Panc1 (cell line): ENCODE data around the gene SCGB3A1. TPM values are rescaled to one million over a fixed set of nuclear protein-coding genes. Genes with fewer than 3 reads are reported as not detected.

ENCODE experiments used
- ATAC-seq: fragments of 200-7000 bp; cut with Tn5 transposase; 2 replicates; pipeline ENCODE4 v1.9.1; 2020; ENCODE audit warnings: mild to moderate bottlenecking, moderate library complexity
- BruUV-seq: library from RNA; stranded (reverse); fragments of 400-500 nt; replicated peaks from 2 replicates; lab custom pipeline; 2021; lab: Mats Ljungman, UMichigan
- CTCF ChIA-PET: fragments of 300-600 bp; sonication (Branson Sonifier 250); formaldehyde crosslinking; loops from one replicate; lab custom pipeline; 2022; ENCODE audit warnings: antibody characterized with exemption; lab: Charles Lee
- POLR2A ChIA-PET: fragments of 300-600 bp; sonication (Branson Sonifier 250); formaldehyde crosslinking; loops from one replicate; lab custom pipeline; 2022; ENCODE audit warnings: antibody characterized with exemption; lab: Charles Lee
- DNase-seq: peaks from one replicate; pipeline ENCODE4 v3.0.0-alpha.2; 2010; ENCODE audit warnings: low read depth, low spot score
- H3K27ac ChIP-seq: 2 replicates; pipeline ENCODE4 v1.5.1; 2011; ENCODE audit warnings: mild to moderate bottlenecking, low read length, inconsistent platforms
- H3K27me3 ChIP-seq: fragments of 200-500 bp; sonication (Bioruptor generic); 2 replicates; pipeline ENCODE4 v1.6.0; 2014; ENCODE audit warnings: low read length, inconsistent platforms; ENCODE audit not compliant: control insufficient read depth, insufficient read depth
- H3K36me3 ChIP-seq: fragments of 200-500 bp; sonication (Bioruptor generic); 2 replicates; pipeline ENCODE4 v1.5.1; 2014; ENCODE audit warnings: inconsistent platforms, mild to moderate bottlenecking, low read length, moderate library complexity; ENCODE audit not compliant: control insufficient read depth, insufficient read depth
- H3K4me1 ChIP-seq: 2 replicates; pipeline ENCODE4 v1.5.1; 2011; ENCODE audit warnings: inconsistent platforms, mild to moderate bottlenecking, low read length, moderate library complexity; ENCODE audit not compliant: control insufficient read depth, insufficient read depth
- H3K4me3 ChIP-seq, 2 experiments: 2 replicates each; pipeline ENCODE4 v1.5.1; 2011 to 2012; ENCODE audit warnings: low read depth in 2 of 2, low read length in 2 of 2, mild to moderate bottlenecking in 2 of 2, inconsistent platforms in 1 of 2, moderate library complexity in 1 of 2
- H3K9me3 ChIP-seq: fragments of 200-500 bp; sonication (Bioruptor generic); 2 replicates; pipeline ENCODE4 v1.5.1; 2014; ENCODE audit warnings: low read depth, mild to moderate bottlenecking, inconsistent platforms, low read length, moderate library complexity; ENCODE audit not compliant: control insufficient read depth, insufficient read depth
- POLR2AphosphoS5 ChIP-seq: IDR thresholded peaks from 2 replicates; pipeline ENCODE4 v1.6.1; 2012; ENCODE audit warnings: mild to moderate bottlenecking, low read depth, low read length, moderate library complexity
- SIN3A ChIP-seq: IDR thresholded peaks from 2 replicates; pipeline ENCODE4 v1.6.1; 2012; ENCODE audit warnings: low read depth, mild to moderate bottlenecking, low read length, moderate library complexity, borderline replicate concordance; ENCODE audit not compliant: insufficient read depth
- TCF7L2 ChIP-seq: IDR thresholded peaks from 2 replicates; pipeline ENCODE4 v1.6.1; 2011; ENCODE audit warnings: mild to moderate bottlenecking, low read depth, low read length, inconsistent platforms
- in situ Hi-C: cut with HindIII; loops from 2 replicates; pipeline ENCODE4 v1.10.0; 2016; ENCODE audit warnings: low sequenced_read_pairs, low pct_unique_long_range_greater_than_20kb
- intact Hi-C: fragments of 100-400 bp; cut with micrococcal nuclease; formaldehyde crosslinking; loops from one replicate; pipeline ENCODE4 v1.10.0; 2022; ENCODE audit not compliant: unreplicated experiment
- total RNA-seq: library from RNA; stranded (reverse); gene quantifications from one replicate; pipeline ENCODE4 v1.2.1, GENCODE V29; 2021; ENCODE audit not compliant: unreplicated experiment
- TF ChIP-seq, protein P1 (sequence below), 2 experiments: IDR thresholded peaks; 2 replicates each; pipeline ENCODE4 v1.6.1; 2011 to 2012; ENCODE audit warnings: low read depth in 2 of 2, control low read depth in 1 of 2, low read length in 1 of 2, mild to moderate bottlenecking in 1 of 2, moderate library complexity in 1 of 2; ENCODE audit not compliant: insufficient read depth in 1 of 2
- TF ChIP-seq, protein P2 (sequence below): fragments of 450-650 bp; IDR thresholded peaks from 2 replicates; pipeline ENCODE4 v1.5.1; 2017; ENCODE audit warnings: mild to moderate bottlenecking

SCGB3A1 gene
- total RNA-seq, 1 experiment from 2014 or later, result not detected

DNA sequence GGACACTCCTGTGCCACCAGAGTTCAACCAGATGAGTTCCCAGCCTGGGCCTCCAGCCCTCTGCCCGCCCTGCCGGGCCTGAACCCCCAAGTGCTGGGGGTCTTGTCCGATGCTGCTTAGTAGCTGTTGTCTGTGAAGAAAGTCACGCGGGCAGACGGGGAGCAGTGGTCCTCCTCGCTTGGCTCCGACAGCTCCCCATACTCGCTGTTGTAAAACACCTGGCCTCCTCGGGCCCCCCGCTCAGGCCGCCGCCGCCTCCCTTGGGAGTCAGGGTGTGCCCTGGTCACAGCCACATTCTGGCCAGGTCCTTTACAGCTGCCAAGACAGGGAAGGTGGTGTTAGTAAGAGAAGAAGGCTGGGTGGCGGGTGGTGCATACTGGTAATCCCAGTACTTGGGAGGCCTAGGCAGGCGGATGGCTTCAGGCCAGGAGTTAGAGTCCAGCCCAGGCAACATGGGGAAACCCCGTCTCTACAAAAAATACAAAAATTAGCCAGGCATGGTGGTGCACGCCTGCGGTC is 11.8 kb upstream of the SCGB3A1 start:
- ATAC-seq, result no peak
- Histone ChIP-seq H3K4me1 (no peaks in the 10 kb centered on the region), H3K36me3 (no peaks in the 10 kb centered on the region), H3K4me3 (no peak overlapping the region), H3K27me3 (no peaks in the 10 kb centered on the region), H3K27ac (no peak overlapping the region), H3K9me3 (no peaks in the 10 kb centered on the region)
- intact Hi-C loops, result no loop called here
- TF ChIP-seq POLR2AphosphoS5, result no peak
- TF ChIP-seq, protein P1, sequence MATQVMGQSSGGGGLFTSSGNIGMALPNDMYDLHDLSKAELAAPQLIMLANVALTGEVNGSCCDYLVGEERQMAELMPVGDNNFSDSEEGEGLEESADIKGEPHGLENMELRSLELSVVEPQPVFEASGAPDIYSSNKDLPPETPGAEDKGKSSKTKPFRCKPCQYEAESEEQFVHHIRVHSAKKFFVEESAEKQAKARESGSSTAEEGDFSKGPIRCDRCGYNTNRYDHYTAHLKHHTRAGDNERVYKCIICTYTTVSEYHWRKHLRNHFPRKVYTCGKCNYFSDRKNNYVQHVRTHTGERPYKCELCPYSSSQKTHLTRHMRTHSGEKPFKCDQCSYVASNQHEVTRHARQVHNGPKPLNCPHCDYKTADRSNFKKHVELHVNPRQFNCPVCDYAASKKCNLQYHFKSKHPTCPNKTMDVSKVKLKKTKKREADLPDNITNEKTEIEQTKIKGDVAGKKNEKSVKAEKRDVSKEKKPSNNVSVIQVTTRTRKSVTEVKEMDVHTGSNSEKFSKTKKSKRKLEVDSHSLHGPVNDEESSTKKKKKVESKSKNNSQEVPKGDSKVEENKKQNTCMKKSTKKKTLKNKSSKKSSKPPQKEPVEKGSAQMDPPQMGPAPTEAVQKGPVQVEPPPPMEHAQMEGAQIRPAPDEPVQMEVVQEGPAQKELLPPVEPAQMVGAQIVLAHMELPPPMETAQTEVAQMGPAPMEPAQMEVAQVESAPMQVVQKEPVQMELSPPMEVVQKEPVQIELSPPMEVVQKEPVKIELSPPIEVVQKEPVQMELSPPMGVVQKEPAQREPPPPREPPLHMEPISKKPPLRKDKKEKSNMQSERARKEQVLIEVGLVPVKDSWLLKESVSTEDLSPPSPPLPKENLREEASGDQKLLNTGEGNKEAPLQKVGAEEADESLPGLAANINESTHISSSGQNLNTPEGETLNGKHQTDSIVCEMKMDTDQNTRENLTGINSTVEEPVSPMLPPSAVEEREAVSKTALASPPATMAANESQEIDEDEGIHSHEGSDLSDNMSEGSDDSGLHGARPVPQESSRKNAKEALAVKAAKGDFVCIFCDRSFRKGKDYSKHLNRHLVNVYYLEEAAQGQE (IDR thresholded peaks at IDR 0.05; ENCODE audit: insufficient read depth in 1 of 2, low read depth in 2 of 2, low read length in 1 of 2), result no peak
- TF ChIP-seq, protein P2, sequence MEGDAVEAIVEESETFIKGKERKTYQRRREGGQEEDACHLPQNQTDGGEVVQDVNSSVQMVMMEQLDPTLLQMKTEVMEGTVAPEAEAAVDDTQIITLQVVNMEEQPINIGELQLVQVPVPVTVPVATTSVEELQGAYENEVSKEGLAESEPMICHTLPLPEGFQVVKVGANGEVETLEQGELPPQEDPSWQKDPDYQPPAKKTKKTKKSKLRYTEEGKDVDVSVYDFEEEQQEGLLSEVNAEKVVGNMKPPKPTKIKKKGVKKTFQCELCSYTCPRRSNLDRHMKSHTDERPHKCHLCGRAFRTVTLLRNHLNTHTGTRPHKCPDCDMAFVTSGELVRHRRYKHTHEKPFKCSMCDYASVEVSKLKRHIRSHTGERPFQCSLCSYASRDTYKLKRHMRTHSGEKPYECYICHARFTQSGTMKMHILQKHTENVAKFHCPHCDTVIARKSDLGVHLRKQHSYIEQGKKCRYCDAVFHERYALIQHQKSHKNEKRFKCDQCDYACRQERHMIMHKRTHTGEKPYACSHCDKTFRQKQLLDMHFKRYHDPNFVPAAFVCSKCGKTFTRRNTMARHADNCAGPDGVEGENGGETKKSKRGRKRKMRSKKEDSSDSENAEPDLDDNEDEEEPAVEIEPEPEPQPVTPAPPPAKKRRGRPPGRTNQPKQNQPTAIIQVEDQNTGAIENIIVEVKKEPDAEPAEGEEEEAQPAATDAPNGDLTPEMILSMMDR, result no peak
- TF ChIP-seq SIN3A, result no peak
- no peak for TF ChIP-seq TCF7L2
- in situ Hi-C loops, result no loop called here
- POLR2A ChIA-PET, result no interaction called here
- no peak for DNase-seq
- no TSS peak for BruUV-seq
- CTCF ChIA-PET, result interaction anchor here (0.5 kb wide), 1 partner anchor 134 kb away, joined by 10 read pairs; no protein-coding TSS in a partner anchor

DNA sequence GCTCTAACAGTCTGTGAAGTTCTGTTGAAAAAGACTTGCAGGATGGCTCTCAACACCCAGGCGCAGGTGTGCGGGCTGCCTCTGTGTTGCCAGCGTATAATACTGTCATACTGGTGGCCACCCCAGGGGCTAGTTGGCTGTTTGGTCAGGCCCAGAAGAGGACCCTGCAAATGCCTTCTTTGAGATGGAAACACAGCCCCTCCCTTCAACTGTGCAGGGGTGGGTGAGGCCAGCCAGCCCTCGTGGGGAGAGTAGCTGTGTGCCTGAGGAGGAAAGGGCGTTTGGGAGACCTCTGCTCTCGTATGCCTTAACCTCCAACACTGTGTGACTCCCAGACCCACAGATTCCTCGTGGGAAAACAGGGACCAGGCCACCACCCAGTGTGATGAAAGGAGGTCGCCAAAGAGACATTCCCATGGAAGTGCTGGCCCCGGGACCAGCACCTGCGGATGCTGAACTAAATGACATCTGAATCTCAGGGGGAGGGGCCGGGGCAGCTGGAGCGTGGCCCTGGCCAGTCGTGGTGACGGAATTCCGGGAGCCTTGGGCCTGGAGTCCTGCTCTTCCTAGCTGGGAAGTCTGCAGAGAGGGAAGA is 11.3 kb upstream of the SCGB3A1 start:
- ChIA-PET CTCF (interaction anchor here (0.5 kb wide), 2 partner anchors 77 to 135 kb away, joined by 5 to 10 read pairs; no protein-coding TSS in a partner anchor), POLR2A (no interaction called here)
- Histone ChIP-seq H3K27me3 (no peaks in the 10 kb centered on the region), H3K27ac (no peak overlapping the region), H3K4me3 (no peak overlapping the region), H3K4me1 (no peaks in the 10 kb centered on the region), H3K9me3 (no peaks in the 10 kb centered on the region), H3K36me3 (no peaks in the 10 kb centered on the region)
- no TSS peak for BruUV-seq
- in situ Hi-C loops (no loop called here), intact Hi-C loops (no loop called here)
- TF ChIP-seq, protein P2, result no peak
- no peak for TF ChIP-seq TCF7L2
- TF ChIP-seq SIN3A, result no peak
- TF ChIP-seq, protein P1 (IDR thresholded peaks at IDR 0.05; ENCODE audit: insufficient read depth in 1 of 2, low read depth in 2 of 2, low read length in 1 of 2), result no peak
- no peak for TF ChIP-seq POLR2AphosphoS5
- ATAC-seq, result no peak
- no peak for DNase-seq
